HUES48 (cell line): Measurements from ENCODE around the gene SEPHS2.

Experiments used
- H3K27ac ChIP-seq: one replicate; pipeline ENCODE4 v1.7.0; 2013; ENCODE audit warnings: low read depth, low read length, inconsistent platforms
- H3K27me3 ChIP-seq: 2 replicates; pipeline ENCODE4 v1.6.1; 2013; ENCODE audit warnings: mild to moderate bottlenecking, low read length; ENCODE audit not compliant: control insufficient read depth, insufficient read depth
- H3K36me3 ChIP-seq: 2 replicates; pipeline ENCODE4 v1.6.1; 2013; ENCODE audit warnings: low read length; ENCODE audit not compliant: control insufficient read depth, insufficient read depth
- H3K4me1 ChIP-seq: 2 replicates; pipeline ENCODE4 v1.6.1; 2013; ENCODE audit warnings: mild to moderate bottlenecking, low read length; ENCODE audit not compliant: control insufficient read depth, insufficient read depth
- H3K4me3 ChIP-seq: 2 replicates; pipeline ENCODE4 v1.5.1; 2013; ENCODE audit warnings: mild to moderate bottlenecking, low read depth, low read length
- H3K9ac ChIP-seq: 2 replicates; pipeline ENCODE4 v1.6.1; 2013; ENCODE audit warnings: mild to moderate bottlenecking, low read depth, low read length, moderate library complexity
- H3K9me3 ChIP-seq: 2 replicates; pipeline ENCODE4 v1.6.1; 2013; ENCODE audit warnings: low read length; ENCODE audit not compliant: control insufficient read depth, insufficient read depth

The SEPHS2 gene

GRCh38 chr16:30395992-30396585 is 49.6 kb downstream of the SEPHS2 start:
- Histone ChIP-seq H3K27ac (peak overlapping the region; percentile 99), H3K9ac (peak overlapping the region; percentile 97), H3K4me3 (peak overlapping the region; percentile 85), H3K36me3 (peaks cover 23% of the 10 kb centered on the region), H3K4me1 (peaks cover 16% of the 10 kb centered on the region), H3K27me3 (no peaks in the 10 kb centered on the region), H3K9me3 (no peaks in the 10 kb centered on the region)

- Histone ChIP-seq H3K4me3 (peak within 1 kb of the TSS; percentile 85), H3K4me1 (peaks cover 16% of the 10 kb centered on the region), H3K9ac (peak within 1 kb of the TSS; percentile 97), H3K27ac (peak within 1 kb of the TSS; percentile 99), H3K9me3 (no peaks in the 10 kb centered on the region), H3K36me3 (peaks cover 23% of the 10 kb centered on the region), H3K27me3 (no peaks in the 10 kb centered on the region)
Observed at GRCh38 chr16:30395155-30395991, 50.3 kb downstream of the SEPHS2 start, which contains the start of gene ZNF48. Gene ZNF48, plus strand, starts transcription at chr16:30395420. Its CDS starts 375 bp downstream, at chr16:30395795.

- Histone ChIP-seq H3K9me3 (no peaks in the 10 kb centered on the region), H3K9ac (peak overlapping the region; percentile 97), H3K27me3 (no peaks in the 10 kb centered on the region), H3K4me1 (peaks cover 14% of the 10 kb centered on the region), H3K36me3 (peaks cover 23% of the 10 kb centered on the region), H3K27ac (peak overlapping the region; percentile 99), H3K4me3 (peak overlapping the region; percentile 85)
Observed at GRCh38 chr16:30394592-30395154, 51.0 kb downstream of the SEPHS2 start.
